GM18868 (cell line): ENCODE data around the gene MBNL2.

Experiments
- ATAC-seq: cut with Tn5 transposase; IDR thresholded peaks from one replicate; pipeline ENCODE4 v1.9.1; 2021; ENCODE audit warnings: mild to moderate bottlenecking, moderate library complexity; ENCODE audit not compliant: unreplicated experiment

Gene MBNL2

DNA sequence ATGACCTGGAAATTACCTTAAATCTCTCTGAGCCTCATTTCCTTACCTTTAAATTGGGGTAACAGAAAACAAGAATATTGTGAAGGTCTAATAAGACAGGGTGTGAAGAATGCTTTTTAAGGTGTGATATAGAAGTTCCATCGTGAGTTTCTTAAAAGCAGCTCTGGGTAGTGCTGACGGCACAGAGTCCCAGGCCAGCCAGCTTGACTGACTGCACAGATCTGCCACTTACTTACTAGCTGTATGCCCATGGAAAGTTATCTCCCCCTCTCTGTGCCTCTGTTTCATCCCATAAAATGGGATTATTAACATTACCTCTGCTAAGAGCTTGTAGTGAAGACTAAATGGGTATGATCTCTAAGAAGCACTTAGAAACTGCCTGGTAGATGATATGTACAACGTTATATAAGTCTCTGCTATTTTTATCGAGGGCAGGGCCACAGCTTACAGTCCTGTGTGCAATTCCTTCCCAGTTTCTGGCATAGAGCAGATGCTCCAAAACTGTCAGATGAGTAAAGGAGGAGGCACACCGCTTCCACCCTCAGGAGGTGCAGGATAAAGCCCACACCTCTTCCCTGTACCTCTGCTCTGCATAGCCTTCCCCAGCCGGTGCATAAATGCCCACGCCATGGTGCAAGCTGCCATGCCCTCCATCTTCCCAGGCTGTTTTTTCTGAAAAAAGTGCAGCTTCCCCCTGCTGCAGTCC, 99.6 kb downstream of the MBNL2 start:
- ATAC-seq, result no peak

GRCh38 chr13:97322740-97323342, 100.7 kb downstream of the MBNL2 start:
- no peak for ATAC-seq

DNA sequence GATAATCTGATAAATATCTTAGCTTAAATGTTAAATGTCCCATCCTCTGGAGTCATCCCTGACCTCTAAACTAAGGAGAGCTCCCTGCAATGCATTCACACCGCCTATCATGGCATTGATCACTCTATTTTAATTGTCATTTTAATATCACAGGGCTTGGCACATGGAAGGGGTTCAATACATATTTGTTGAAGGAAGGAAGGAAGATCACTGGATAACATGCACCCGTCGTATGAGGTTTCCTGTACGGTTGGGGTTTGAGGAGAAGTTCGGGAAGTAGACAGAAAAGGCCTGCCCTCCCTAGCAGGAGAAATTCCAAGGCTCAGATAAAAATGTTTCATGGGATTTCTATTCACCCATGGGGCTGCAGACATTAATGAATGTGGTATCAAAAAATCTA, 102.0 kb downstream of the MBNL2 start:
- ATAC-seq, result no peak

DNA sequence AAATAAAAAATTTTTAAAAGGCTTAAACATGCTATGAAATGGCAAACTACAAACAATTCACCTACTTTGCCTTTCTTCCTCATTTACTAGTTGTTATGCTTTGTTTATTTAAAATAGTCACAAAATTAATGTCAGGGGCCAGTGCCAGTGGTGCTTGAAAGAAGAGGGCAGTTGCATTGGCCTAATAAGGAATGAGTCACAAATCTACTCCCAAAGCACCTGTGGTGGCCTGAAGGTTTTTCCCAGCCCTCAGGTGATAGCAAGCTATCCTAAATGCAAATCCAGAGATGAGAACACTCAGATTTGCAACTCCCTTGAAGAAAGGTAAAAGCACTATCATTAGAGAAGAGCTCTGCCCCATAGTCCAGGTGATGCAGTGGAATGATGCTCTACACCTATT, 103.6 kb downstream of the MBNL2 start:
- no peak for ATAC-seq

- no peak for ATAC-seq
Observed at GRCh38 chr13:97327086-97327485, 105.0 kb downstream of the MBNL2 start.

GRCh38 chr13:97327506-97328221, 105.5 kb downstream of the MBNL2 start:
- ATAC-seq, result no peak

DNA sequence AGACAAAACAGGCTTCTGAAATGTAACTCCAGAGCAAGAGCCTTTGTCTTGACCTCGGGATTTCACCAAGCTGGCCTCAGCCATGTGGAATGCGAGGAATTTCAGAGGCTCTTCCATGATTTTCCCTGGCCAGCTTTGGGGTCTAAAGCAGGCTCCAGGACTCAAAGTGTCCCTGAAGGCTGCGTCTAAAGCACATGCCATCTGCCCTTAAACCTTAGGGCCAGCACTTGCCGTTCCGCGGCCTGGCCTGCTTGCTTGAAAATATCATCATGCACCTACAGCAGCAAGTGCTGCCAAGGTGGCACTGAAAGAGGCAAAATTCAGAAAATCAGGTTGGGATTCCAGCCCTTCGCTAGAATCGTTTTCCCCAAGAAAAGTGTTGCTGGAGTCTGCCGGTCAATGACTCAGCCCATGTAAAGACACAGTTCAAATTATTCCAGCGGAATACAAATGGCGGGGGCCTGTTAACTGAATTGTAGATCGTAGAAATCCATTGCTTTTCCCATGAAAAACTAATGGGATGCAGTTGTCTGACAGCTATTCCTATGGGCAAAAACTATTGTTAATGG, 106.2 kb downstream of the MBNL2 start:
- ATAC-seq, result no peak

DNA sequence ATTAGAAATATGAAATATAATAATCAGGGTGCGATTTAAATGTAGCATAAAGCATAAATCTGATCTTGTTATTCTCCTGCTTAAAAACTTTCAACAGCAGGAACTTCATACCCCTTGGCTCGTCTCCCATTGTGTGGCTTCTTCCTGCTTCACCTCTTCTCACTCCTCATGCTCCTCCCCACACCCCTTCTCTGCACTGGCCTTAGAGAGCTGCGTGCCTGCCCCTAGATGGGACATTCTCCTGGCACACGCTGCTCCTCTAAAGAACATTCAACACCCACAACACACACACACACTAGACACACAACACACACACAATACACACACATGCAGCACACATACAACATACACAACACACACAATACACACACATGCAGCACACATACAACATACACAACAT, 107.2 kb downstream of the MBNL2 start:
- ATAC-seq, result no peak

DNA sequence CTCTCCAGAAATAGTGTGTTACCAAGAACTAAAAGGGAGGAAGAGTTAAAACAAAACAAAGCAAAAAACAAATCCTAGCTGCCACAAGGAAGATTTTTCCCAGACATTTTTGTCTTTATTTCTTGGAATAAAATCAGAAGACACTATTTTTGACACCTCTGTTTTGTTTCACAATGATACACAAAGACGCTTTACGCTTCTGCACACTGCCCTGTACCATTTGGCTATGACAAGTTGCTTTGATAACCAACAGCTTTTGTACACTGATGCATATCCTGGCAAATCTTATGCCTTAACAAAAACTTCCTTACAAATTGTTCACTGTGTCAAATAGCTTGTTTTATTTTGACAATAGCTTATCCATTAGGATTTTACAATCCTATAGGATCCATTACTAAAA, 108.3 kb downstream of the MBNL2 start:
- no peak for ATAC-seq

- no peak for ATAC-seq
Observed at GRCh38 chr13:97332742-97333141, 110.6 kb downstream of the MBNL2 start.

DNA sequence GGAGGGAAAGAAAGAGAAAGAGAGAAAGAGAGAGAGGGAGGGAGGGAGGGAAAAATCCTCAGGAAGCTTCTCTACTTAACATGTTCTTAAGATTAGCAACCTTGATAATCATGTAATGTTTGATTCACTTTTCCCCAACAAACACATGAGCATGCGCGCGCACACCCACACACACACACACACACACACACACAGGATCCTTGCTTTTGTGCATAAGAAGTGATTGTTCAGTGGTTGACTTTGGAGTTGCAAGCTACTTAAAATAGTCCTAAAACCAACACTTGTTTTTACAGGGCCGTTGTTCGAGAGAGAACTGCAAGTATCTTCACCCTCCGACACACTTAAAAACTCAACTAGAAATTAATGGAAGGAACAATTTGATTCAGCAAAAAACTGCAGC, 111.8 kb downstream of the MBNL2 start:
- ATAC-seq, result no peak

DNA sequence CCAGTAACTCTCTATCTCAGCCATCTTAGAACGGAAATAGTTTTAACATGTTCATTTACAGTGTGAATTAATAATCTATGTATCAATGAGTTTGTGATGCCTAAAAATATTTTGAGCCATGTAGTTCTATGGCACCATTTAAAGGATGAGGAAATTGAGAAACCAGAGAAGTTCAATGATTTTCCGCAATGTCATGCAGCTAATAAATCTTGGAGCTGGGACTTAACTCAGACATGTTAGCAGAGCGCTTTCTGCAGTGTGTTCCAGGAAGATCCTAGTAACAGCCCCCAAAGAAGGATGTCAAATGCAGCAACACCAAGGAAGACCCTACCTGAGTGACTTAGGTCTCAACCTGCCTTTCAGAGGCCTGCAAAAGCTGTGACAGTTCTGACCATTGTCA, 112.6 kb downstream of the MBNL2 start:
- no peak for ATAC-seq

DNA sequence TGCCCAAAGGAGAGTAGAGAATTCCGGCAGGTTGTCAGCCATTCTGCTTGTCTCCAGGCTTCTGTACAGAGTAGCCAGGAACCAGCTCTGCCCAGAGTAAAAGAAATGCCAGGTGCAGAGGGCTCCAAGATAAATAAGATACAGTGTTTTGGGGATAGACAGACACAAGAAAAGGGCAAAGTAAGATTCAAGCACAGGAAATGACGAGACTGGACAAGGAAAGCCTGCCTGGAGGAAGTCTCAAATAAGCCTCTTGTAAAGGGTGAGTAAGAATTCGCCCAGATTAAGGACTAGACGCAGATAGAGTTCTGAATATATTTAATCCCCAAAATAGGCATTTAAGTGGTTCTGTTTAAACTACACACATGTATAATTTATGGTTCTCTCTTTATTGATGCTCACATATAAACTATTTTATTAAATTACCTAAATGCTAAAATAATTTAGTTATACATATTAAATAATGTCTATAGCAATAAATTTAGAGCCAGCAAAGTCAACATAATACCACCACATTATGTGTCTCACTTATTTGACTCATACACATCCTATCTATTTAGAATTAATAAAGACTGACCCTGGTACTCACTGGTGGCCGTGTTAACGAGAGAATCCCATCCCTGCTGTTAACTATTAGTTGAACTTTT, 113.5 kb downstream of the MBNL2 start:
- ATAC-seq, result no peak

GRCh38 chr13:97337985-97338499, 115.9 kb downstream of the MBNL2 start:
- no peak for ATAC-seq

DNA sequence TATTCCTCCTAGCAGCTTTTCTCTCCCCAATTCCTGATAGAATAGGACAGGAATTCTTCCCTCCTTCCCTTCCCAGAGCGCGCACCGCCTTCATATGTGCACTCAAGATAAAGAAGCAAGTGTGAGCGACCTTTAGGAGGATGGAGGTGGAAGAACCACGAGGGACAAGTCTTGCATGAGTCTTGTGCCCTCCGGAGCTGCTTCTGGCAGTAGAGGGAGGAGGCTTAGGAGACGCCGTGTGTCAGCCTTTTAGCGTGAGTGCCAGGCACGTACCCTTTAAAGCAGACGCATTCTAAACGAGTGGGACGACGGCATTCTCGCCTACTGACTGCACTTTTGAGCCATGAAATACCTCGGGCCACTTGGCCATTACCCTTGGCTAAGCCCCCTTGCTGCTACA, 116.4 kb downstream of the MBNL2 start:
- no peak for ATAC-seq

DNA sequence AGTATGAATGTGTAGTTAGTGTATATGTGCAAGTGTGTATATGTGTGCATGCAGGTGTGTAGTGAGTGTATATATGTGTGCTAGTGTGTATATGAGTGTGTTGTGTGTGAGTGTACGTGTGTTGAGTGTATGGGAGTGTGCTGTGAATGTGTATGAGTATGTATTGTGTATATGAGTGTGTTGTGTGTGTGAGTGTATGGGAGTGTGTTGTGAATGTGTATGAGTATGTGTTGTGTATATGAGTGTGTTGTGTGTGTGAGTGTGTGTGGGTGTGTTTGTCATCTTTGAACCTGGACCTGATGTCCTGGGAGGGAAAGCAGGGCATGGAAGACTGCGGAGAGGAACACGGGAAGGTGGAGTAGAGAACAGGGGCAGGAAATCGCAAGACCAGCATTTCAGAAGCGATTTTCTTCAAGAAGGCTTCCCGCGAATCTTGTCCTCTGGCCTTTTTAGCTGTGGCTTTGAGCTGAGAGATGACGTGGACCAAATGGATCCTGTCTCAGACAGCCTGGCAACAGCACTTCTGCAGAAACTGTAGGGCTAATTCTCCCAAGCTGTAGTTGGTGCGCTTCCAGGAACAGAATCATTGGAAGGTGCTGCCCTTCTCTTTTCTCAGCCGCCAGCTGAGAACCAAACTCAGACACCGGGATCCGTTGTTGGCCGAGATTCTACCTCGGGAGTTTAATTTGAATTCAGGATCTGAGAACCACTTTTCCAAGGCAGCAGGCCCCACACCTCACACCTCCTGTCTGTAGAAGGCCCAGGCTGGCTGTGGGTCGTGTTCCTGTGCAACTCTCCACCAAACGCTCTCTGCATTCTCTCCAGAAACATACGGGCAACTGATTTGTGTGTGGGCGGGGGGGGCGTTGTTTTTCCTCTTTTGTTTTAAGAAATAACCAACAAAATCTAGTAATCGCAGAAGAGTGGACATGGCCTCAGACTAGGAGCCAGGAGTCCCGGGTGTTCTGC, 117.2 kb downstream of the MBNL2 start:
- no peak for ATAC-seq

GRCh38 chr13:97339988-97340749, 118.0 kb downstream of the MBNL2 start:
- ATAC-seq, result no peak

DNA sequence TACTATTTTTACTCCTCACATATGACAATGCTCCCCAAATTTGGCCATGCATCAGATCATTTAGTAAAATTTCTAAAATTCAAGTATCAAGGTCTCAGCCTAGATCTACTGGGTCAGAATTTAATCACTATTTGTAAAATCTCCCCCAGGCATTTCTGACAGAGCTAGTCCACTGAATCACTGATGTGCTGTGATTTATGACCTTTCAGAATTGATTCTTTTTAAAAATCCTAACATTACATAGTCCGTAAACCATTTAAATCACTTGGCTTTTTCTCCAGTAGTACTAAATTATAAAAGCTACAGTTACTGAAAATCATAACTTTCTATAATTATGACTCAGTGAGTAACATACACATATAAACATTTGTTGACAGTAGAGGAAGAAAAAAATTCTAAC, 119.0 kb downstream of the MBNL2 start:
- ATAC-seq, result no peak

- ATAC-seq, result no peak
Observed at GRCh38 chr13:97342136-97342535, 120.0 kb downstream of the MBNL2 start.
